GM10248 (cell line): ENCODE measurements around the gene C7orf57.

Experiments used
- CTCF ChIA-PET: fragments of 300-600 bp; sonication (Branson Sonifier 250); formaldehyde crosslinking; extraction: SDS; loops from one replicate; lab custom pipeline; 2021; ENCODE audit warnings: antibody characterized with exemption; lab: Yijun Ruan, JAX
- POLR2A ChIA-PET: fragments of 350-650 bp; sonication (Branson Sonifier 250); formaldehyde crosslinking; extraction: SDS; loops from one replicate; lab custom pipeline; 2020; ENCODE audit warnings: antibody characterized with exemption; lab: Yijun Ruan, JAX
- DNase-seq: peaks from one replicate; pipeline ENCODE4 v3.0.0; 2012; ENCODE audit errors: extremely low spot score
- TF ChIP-seq, protein P1 (sequence below): IDR thresholded peaks from 2 replicates; pipeline ENCODE4 v1.5.1; 2012; ENCODE audit warnings: mild to moderate bottlenecking, low read depth; ENCODE audit errors: extremely low read depth, missing control alignments, control extremely low read depth

Gene C7orf57

DNA sequence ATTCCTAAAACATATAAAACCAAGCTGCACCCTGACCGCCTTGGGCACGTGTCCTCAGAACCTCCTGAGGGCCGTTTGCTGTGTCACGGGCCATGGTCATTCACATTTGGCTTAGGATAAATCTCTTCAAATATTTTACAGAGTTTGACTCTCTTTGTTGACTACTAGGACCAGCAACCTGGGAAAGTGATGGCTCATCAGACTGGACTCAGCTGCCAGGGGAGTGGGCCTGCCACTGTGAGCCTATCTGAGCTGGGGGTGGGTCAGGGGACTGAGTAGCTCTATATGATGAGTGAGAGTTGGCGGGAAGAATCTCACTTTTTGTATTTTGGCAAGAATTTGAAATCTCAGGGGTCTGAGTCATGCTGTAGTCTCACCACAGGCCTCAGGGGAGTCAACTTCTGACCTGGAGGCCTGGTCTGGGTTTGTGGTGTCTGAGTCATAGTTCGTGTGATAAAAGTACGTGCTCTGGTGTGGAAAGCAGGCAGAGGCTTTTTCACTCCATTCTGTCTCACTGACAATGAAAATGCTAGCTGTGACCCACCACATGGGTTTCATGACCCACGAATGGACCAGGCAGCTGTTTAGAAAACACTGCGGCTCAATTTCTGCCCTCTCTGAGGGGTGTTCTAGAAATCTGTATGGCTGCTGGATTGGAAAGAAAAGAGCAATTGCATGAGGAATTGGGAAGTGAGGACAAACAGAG is 49.5 kb downstream of the C7orf57 start:
- DNase-seq = peak; percentile 83
- ChIA-PET POLR2A (interaction anchor here (0.6 kb wide), 2 partner anchors 33 to 147 kb away, joined by 3 to 4 read pairs; no protein-coding TSS in a partner anchor), CTCF (interaction anchor here (0.9 to 4.3 kb wide), 7 partner anchors 11 to 147 kb away, joined by 3 to 20 read pairs (median 6); no protein-coding TSS in a partner anchor)
- TF ChIP-seq, protein P1, sequence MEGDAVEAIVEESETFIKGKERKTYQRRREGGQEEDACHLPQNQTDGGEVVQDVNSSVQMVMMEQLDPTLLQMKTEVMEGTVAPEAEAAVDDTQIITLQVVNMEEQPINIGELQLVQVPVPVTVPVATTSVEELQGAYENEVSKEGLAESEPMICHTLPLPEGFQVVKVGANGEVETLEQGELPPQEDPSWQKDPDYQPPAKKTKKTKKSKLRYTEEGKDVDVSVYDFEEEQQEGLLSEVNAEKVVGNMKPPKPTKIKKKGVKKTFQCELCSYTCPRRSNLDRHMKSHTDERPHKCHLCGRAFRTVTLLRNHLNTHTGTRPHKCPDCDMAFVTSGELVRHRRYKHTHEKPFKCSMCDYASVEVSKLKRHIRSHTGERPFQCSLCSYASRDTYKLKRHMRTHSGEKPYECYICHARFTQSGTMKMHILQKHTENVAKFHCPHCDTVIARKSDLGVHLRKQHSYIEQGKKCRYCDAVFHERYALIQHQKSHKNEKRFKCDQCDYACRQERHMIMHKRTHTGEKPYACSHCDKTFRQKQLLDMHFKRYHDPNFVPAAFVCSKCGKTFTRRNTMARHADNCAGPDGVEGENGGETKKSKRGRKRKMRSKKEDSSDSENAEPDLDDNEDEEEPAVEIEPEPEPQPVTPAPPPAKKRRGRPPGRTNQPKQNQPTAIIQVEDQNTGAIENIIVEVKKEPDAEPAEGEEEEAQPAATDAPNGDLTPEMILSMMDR = no peak

- POLR2A ChIA-PET = interaction anchor here (0.6 kb wide), 1 partner anchor 34 kb away, joined by 4 read pairs; no protein-coding TSS in a partner anchor
- no peak for DNase-seq
- CTCF ChIA-PET = interaction anchor here (1.3 to 4.3 kb wide), 5 partner anchors 10 to 140 kb away, joined by 4 to 20 read pairs (median 6); no protein-coding TSS in a partner anchor
Observed at GRCh38 chr7:48085433-48085791, 50.1 kb downstream of the C7orf57 start.

DNA sequence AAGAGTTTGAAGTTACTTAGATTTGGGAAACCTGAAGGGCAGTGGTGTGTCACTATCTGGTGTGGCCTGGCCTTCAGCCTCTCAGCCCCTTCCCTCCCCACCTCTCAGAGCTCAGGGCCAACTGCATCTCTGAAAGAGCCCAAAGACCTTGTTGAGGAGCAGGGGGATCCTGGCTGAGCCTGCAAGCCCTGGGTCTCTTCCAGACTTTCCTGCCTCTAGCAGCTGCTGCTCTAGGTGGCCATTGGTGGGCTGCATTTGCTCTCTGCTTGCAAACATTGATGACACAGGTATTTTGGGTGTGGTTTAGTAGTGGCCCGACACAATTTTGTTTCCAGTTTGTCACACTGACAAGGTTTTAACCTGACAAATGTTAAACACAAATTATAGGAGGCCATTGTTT is 50.6 kb downstream of the C7orf57 start:
- no peak for DNase-seq
- ChIA-PET CTCF (interaction anchor here (1.3 to 4.3 kb wide), 5 partner anchors 10 to 140 kb away, joined by 4 to 20 read pairs (median 6); no protein-coding TSS in a partner anchor), POLR2A (no interaction called here)
- TF ChIP-seq, protein P1 = no peak

More at GRCh38 chr7:48085433-48085791, 50.1 kb downstream of the C7orf57 start:
- TF ChIP-seq, protein P1 = no peak

- POLR2A ChIA-PET = no interaction called here
- TF ChIP-seq, protein P1 = no peak
- DNase-seq = no peak
- CTCF ChIA-PET = interaction anchor here (1.0 to 4.3 kb wide), 4 partner anchors 24 to 142 kb away, joined by 3 to 20 read pairs (median 4); no protein-coding TSS in a partner anchor
Observed at GRCh38 chr7:48087349-48087748, 52.0 kb downstream of the C7orf57 start.

- DNase-seq = peak; percentile 45
- CTCF ChIA-PET = interaction anchor here (1.2 to 2.3 kb wide), 5 partner anchors 10 to 143 kb away, joined by 3 to 8 read pairs (median 6); no protein-coding TSS in a partner anchor
- POLR2A ChIA-PET = interaction anchor here (0.6 to 1.0 kb wide), 2 partner anchors 16 to 61 kb away, joined by 3 to 4 read pairs; no protein-coding TSS in a partner anchor
Observed at GRCh38 chr7:48088559-48089045, 53.3 kb downstream of the C7orf57 start.

More at GRCh38 chr7:48088559-48089045, 53.3 kb downstream of the C7orf57 start:
- TF ChIP-seq, protein P1 = no peak
